ENCODE measurements around the gene TLCD3B.

TLCD3B gene

DNA sequence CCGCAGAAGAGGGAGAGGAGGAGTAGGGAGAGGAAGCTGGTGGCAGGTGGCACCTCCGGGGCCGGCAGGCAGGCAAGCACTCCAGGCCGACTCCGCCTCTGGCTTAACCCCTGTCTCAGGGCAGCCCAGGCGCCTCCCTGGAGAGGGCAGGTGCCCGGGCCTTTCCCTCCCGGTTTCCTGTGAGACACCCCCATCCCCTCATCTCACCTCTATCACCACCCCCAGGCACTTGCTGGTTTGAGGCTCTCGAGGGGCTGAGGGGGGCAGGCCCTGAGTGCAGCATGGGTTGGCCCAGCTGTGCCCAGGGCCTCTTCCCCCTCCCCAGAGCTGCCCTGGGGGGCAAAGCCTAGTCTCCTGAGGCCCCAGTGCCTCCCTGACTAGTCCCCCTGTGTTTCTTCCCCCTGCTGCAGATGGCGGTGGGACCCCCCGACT is 26.2 kb downstream of the TLCD3B start:
- peak; percentile 48 for DNase-seq (ENCODE audit: low spot score)

DNA sequence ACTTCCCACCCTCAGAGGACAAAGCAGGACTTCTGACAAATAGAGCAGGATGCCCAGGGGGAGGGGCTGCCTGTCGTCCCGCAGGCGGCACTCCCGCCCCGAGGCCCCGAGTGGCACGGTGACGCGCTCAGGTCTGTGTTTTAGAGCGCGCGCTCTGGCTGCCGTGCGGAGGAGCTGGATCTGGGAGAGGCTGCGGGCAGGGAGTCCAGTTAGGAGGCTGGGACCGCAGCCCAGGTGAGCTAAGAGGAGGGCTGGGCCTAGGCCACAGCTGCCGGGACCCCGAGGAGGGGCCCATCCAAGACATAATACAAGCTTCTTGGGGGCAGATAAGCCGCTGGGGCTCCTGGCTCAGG is 26.7 kb downstream of the TLCD3B start:
- peak; percentile 14 for DNase-seq (ENCODE audit: low spot score)

DNA sequence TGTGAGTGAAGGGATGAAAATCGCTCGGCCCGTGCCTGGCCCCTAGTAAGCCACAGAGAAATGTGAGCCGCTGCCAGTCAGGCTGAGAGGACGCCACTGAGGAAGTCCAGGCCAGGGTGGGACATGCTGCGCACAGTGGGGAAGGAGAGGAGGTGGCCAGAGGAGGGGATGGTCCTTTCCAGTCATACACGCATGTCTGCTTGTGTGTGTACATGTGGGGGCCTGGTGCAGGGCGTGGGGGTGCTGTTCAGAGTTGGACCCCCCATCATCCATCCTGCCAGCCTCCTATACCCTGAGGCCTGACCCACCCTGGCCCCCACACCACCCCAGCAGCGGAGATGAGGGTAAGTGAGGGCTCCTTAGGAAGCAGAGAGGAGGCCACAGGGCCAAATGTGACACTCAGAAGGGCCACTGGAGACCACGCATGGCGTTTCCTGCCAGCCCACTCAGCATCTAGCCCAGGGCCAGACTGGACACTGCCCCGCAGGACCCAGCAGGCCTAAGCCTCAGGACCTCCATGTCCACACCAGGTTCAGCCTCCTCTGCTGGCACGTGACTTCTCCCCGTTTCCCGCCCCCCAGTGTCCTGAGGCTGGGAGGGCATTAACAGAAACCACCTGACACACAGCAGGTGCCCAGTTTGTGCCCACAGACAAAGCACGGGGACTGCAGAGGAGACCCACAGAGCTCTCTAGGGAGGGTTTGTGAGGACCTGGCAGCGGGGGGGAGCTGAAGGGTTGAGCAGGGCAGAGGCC is 27.2 kb downstream of the TLCD3B start:
- no peak for DNase-seq (ENCODE audit: low spot score)

DNA sequence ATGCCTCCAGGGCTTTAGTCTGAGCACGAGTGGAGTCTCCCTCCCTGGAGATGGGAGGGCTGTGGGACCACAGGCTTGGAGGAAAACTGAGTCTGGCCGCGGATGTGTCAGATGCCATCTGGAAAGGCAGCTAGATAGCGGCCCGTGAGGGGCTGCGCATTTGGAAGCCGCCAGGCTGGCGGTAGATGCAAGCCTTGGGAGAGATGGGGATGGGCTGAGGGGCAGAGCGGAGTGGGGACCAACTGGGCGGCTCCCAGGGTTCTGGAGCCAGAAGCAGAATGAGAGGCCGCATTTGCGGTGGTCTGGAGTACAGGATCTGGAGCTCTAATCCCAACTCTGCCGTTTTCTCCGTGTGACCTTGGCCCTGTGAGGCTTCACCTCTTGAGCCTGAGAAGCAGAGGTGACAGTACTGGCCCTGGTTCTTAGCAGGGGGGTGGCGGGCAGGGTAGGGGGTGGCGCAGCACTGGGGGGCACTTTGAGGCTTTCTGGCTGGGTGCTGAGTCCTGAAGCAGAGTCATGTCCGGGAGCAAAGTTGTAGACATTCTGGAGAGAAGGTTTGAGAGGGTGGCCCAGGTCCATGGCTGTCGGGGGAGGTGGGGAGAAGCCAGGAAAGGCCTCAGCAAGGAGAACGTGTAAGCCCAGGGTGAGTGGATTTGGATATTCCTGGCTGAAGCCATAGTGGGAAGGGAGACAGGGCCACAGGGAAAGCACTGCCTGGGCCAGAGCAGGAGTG is 28.3 kb downstream of the TLCD3B start:
- no peak for DNase-seq (ENCODE audit: low spot score)

DNA sequence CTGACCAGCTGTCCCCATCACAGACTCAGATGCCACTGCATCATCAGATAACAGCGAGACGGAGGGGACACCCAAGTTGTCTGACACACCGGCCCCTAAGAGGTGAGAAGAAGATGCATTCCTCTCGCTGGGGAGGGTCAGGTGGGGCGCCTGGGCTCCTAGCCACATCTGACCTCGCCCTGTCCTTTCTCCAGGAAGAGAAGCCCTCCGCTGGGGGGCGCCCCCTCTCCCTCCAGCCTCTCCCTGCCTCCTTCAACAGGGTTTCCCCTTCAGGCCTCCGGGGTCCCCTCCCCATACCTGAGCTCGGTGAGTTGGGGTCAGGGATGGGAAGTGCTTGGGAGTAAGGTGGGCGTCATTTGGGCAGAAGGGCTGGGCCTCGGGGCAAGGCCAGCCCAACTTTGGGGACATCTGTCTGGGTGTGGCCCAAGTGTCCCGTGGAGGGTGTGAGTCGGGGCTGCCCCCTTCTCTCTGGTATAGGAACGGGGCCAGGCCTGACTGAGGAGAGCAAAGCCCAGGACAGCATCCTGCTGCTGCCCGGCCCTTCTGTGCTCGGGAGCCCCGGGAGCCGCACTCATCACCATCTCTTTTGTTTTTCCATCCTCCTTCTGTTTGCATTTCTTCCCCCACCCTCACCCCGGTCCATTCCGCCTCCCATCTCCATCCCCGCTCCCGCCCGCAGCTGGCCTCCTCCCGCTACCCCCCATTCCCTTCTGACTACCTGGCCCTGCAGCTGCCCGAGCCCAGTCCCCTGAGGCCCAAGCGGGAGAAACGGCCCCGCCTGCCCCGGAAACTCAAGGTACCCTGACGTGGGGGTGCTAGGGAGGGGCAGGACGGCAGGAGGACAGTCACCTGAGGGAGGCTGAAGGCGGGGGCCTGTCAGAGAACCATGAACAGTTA is 30.1 kb downstream of the TLCD3B start:
- DNase-seq (ENCODE audit: low spot score) = no peak

DNA sequence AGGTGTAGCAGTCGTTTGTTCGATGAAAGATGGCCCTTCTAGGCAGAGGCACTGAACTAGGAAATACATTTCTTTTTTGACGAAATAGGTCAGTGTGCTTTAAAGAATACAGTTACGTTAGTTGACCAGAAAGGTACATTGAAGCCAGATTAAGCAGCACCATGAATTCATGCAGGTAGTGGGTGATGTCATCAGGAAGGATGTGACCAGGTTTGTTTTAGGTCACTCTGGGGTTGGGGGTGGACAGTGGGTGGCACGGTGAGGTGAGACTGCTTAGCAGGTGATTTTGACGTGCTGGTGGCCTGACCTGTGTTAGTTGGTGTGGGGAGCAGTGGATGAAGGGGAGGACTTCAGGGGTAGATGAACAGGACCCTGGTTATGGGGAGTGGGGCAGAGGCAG is 31.5 kb downstream of the TLCD3B start:
- DNase-seq (ENCODE audit: low spot score) = no peak

DNA sequence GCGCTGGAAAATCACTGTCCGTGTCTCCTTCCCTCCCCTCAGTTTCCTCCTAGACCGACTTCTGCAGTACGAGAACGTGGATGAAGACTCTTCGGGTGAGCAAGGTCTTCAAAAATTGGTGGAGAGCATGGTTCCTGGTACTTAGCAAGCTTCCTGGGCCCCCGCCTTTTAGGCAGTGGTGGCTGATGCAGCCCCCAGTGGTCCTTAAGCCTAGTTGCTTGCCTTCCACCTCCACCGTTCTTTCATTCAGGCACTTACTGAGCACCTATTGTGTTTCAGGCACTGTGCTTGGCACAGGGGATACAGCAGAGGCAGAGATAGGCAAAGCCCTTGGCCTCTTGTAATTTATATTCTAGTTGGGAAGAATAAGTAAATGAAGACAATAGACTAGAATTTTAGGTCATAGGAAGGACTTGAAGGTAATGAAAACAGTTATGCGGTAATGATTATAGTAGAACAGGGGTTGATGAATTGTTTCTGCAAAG is 34.3 kb downstream of the TLCD3B start:
- DNase-seq (ENCODE audit: low spot score) = no peak

DNA sequence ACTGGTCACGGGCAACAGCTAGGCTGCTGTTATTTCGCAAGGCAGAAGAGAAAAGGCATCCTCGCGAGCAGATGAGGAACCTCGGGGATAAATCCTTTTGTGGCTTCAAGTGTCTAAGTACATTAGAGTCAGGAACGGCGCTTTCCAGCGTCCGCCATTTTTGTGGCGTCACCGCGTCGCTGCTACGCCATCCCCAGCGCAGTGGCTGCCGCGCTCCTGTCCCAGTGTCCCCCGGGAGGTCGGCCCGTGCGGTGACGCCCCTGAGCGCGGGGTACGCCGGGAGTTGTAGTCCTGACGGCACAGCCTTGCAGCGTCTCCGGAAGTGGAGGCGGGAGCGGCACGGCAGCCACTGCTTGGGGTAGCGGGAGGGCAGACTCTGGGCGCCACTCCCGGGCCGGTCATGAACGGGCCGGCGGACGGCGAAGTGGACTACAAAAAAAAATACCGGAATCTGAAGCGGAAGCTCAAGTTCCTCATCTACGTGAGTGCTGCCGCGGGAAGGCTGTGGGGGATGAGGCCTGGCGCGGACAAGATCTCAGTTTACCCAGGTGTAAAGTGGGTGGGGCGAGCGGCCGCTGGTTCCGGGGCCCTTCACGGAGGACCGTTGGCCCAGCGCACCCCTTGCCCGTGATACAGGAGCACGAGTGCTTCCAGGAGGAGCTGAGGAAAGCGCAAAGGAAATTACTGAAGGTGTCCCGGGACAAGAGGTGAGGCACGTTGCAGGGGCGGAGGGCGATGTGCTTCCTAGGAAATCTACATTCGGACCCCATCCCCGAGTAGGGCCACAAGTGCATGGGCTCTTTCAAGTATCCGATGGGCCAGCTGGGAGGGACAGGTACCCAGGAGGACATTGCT is 34.9 kb downstream of the TLCD3B start, which contains the start of gene INO80E:
INO80E (plus strand) TSS at position 331 of the 855 bp plus-strand sequence; CDS start at position 401, 70 bp downstream.
- peak; percentile 94 for DNase-seq (ENCODE audit: low spot score)

DNA sequence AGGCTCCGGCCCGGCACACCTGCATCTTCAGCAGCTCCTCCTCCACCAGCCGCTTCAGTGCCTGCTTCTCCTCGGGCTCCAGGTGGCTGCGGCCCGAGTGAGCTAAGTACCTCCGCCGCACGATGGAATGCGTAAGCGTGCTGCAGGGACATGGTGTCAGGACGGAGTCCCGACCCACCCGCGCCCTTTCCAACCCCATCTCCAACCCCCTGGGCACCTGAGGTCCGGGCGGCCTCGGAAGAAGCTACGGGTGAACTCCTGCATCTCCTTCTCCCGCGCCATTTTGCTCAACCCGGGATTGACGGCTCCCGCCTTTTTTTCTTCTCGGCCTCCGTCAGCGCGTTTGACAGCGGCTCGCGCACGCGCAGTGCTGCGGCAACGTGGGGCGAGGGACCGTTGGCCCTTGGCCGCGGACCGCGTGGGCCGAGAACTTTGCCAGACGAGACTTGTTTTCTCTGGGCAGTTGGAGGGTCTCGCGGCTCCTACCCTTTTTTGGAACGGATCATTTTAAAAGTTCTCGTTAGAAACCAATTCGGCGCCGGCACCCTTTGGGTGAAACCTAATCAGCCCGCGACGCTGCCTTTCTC is 35.7 kb downstream of the TLCD3B start, which contains the start of gene HIRIP3:
HIRIP3 (minus strand) TSS at position 294 of the 587 bp plus-strand sequence; CDS start at position 282, 12 bp downstream.
- peak; percentile 85 for DNase-seq (ENCODE audit: low spot score)

DNA sequence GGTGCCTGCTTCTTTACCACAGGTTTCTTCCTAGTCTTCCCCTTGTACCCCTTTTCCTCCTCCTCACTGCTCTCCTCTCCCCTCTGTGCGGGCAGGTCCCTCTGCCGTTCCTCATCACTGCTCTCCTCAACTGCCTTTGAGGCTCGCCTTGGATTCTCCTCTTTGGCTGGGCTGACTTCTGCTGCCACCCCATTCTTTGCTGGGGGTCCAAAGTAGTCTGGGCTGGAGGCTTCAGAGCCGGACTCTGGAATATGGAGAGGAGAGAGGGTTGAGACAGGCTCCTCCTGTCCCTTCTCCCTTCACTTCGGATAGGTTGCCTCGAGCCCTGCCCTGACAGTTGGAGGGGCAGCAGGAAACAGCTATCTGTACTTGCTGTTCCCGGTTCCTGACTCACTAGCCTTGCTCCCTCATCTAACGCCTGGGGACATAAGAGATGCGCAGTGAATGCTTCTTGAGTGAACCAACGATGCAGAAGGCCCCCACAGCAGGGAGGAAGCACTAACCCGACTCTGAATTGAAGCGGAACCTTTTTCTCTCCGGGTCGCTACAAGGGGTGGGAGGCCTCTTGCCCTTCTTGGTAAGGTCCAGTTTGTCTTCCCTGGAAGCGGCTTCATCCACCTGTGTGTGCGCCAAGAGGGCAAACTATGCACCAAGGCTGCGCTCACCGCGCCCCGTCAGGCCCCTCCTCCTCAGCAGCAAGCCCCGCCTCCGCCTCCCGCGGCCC is 36.3 kb downstream of the TLCD3B start:
- DNase-seq (ENCODE audit: low spot score) = no peak

DNA sequence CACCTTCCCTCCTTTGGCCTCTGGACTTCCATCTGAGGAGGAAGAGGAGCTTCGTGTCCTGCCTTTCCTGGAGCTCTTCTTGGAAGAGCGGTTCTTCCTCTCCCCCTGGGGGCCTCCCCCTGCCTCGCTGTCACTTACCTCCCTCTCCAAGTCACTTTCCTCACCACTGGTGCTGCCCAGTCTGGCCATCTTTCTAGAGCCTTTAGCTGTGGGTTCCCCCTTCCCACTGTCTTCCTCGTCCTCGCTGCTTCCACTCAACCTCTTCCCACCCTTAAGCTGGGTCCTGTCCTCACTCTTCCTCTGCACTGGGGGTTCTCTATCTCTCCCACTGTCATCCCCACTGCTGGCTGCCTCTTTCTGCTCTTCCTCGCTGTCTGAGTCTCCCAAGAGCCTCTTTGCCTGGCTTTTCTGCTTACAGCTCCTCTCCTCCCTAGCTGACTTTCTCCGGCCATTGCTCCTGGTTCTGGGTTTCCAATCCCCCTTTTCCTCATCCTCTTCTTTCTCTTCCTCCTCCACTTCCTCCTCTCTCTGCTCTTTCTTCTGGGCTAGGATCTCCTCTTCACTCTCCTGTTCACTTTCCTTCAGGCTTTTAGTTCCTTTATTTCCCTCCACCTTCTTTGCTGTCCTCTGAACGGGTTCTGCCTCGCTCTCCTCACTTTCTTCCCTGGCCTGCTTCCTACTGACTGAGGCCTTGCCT is 37.0 kb downstream of the TLCD3B start:
- DNase-seq (ENCODE audit: low spot score) = no peak

DNA sequence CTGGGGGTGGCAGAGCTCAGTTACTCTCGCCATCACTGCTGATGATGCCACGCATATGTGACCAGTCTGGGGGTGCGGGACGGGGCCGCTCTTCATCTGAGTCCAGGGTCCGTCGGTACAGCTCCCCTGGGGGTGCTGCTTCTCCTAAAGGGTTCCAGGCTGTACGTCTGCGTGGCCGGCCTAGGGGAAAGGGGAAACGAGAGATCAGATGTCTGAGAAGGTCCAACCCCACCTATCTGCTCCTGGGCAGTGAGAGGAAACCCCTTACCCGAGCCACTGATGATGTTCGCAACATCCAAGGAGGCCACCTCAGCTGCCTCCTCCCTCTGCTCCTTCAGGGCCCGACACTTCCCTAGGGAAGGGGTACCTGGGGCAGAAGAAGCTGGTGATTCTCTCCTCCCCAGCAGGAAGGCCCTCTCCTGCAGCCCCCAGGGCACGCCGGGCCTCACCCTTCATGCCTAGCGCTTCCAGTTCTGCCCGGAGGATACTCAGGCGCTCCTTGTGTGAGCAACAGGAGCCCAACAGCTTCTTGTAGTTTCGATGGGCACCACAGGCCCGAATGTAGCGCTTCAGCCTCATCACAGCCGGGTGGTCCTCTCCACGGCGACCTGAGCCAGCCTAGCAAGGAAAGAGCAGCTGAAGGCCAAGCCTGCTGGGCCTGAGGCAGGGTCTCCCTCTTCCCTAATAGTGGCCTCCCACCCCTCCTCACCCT is 37.7 kb downstream of the TLCD3B start:
- no peak for DNase-seq (ENCODE audit: low spot score)

DNA sequence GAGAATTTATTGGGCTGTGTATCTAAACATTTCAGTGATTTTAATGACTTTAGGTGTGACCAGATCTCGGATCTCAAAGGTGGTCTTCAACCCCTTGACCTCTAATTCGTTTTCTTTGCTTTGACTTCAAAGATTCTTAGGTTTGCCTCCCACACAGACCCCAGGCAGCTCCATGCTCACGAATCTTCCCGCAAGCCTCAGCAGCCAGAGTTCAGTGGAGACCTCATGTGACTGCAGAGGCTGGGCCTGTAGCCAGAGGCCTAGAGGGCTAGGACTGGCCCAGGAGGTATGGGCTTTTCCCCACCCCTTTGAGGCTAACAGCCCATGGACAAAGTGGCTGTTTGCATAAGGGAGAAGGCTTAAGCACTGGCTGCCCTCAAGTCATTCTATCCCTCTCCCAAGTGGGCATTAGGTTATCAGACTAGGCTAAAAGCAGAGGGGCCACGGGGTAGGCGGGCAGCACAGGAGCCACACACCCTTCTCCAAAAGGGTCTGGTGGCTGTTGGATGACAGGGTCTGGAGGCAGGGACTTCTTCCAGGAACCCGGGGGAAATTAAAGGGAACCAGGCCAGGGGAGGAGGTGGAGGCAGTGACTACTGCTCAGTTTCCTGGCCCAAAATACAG is 38.6 kb downstream of the TLCD3B start:
- DNase-seq (ENCODE audit: low spot score) = no peak

DNA sequence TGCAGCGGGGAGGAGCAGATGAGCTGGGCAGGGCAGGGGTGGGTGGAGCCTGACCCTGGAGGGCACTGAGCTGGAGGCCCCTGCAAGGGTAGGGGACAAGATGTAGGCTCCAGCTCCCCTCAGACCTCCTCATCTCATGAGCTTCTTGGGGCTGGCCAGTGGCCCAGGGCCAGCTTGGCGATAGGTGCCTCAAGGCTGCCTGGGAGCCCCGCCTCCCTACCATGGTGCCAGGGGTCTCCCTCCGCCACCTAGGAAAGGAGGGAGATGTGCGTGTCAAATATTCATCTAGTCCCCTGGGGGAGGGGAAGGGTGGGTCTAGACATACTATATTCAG is 39.5 kb downstream of the TLCD3B start:
- DNase-seq (ENCODE audit: low spot score) = no peak

DNA sequence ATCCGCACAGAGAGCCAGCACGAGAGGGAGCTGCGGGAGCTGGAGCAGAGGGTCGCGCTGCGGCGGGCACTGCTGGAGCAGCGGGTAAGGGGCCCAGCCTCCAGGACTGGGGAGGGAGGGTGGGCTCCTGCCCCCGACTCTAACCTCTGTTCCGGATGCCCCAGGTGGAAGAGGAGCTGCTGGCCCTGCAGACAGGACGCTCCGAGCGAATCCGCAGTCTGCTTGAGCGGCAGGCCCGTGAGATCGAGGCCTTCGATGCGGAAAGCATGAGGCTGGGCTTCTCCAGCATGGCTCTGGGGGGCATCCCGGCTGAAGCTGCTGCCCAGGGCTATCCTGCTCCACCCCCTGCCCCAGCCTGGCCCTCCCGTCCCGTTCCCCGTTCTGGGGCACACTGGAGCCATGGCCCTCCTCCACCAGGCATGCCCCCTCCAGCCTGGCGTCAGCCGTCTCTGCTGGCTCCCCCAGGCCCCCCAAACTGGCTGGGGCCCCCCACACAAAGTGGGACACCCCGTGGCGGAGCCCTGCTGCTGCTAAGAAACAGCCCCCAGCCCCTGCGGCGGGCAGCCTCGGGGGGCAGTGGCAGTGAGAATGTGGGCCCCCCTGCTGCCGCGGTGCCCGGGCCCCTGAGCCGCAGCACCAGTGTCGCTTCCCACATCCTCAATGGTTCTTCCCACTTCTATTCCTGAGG is 40.0 kb downstream of the TLCD3B start:
- DNase-seq (ENCODE audit: low spot score) = no peak

DNA sequence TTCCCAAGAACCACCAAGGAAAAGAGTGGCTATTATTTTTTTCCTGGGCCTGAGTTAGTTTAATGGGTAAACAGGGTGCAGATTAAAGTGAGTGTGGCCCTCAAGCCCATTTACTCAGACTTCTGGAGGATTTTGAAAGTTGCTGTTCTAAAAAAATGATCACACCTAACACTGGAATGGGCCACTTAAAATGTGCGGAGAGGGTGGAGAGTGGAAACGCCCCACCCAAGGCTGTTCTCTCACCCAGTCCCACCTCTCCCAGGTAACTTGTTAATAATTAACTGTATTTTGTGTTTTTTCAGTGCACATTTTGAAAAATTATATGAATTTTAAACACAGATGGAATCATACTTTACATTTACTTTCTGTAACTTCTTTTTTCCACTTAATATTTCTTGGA is 41.0 kb downstream of the TLCD3B start:
- DNase-seq (ENCODE audit: low spot score) = no peak

DNA sequence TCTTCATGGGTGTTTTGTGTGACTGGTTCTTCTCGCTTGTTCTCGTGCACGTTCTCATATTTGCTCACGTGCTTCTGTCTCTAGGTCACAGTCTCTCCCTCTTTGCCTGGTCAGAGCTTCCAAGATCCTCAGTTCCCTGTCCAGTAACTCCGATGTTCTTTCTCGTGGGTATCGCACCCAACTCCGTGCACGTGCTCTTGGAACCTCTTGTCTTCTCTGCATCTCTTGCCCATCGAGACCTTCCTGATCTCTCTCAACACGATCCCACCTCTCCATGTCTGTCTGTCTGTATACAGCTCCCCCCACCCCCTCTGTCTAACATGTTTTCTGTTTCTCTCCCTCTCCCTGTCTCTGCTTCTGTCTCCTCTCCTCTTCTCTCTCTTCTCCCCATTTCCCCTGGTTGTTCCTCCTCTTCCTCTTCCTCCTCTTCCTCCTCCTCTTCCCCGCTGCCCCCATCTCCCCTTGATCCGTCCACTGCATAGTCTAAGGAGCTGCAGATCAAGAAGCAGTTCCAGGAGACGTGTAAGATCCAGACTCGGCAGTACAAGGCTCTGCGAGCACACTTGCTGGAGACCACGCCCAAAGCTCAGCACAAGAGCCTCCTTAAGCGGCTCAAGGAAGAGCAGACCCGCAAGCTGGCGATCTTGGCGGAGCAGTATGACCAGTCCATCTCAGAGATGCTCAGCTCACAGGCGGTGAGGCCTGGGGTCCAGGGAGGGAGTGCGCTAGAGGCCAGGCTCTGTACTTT is 41.8 kb downstream of the TLCD3B start:
- no peak for DNase-seq (ENCODE audit: low spot score)
